Keratinocyte (primary cell): Measurements from ENCODE around the gene ABCC3. TPM values are rescaled to one million over a fixed set of nuclear protein-coding genes. Genes with fewer than 3 reads are reported as not detected.

Experiments used
- DNase-seq: peaks from one replicate; pipeline ENCODE4 v3.0.0-alpha.2; 2011; ENCODE audit warnings: low read depth, missing footprints, low spot score
- FAIRE-seq: peaks from 2 replicates; lab custom pipeline; 2011; peaks lifted over from hg19 to GRCh38; lab: Jason Lieb, UNC
- H2AFZ ChIP-seq: 2 replicates; pipeline ENCODE4 v1.6.0; 2012; ENCODE audit warnings: low read length, control low read depth, inconsistent platforms; ENCODE audit not compliant: control insufficient read depth
- H3K27ac ChIP-seq: 2 replicates; pipeline ENCODE4 v1.5.1; 2011; ENCODE audit warnings: low read length; ENCODE audit not compliant: control insufficient read depth, insufficient read depth
- H3K27me3 ChIP-seq: 3 replicates; pipeline ENCODE4 v1.6.0; 2011; ENCODE audit warnings: low read length; ENCODE audit not compliant: control insufficient read depth, insufficient read depth; ENCODE audit errors: extremely low read depth
- H3K36me3 ChIP-seq, 2 experiments: 2 replicates in 1 of 2; 3 replicates in 1 of 2; pipeline ENCODE4 v1.5.1; 2011; ENCODE audit warnings: low read length in 2 of 2, mild to moderate bottlenecking in 1 of 2; ENCODE audit not compliant: control insufficient read depth in 2 of 2, insufficient read depth in 2 of 2; ENCODE audit errors: extremely low read depth in 1 of 2
- H3K4me1 ChIP-seq: 3 replicates; pipeline ENCODE4 v1.5.1; 2011; ENCODE audit warnings: low read length; ENCODE audit not compliant: control insufficient read depth, insufficient read depth; ENCODE audit errors: extremely low read depth
- H3K4me2 ChIP-seq: 3 replicates; pipeline ENCODE4 v1.6.0; 2011; ENCODE audit warnings: low read depth, low read length; ENCODE audit not compliant: control insufficient read depth, insufficient read depth; ENCODE audit errors: extremely low read depth
- H3K4me3 ChIP-seq, 3 experiments: fragments of 200-600 bp in 1 of 3; sonication (generic) in 1 of 3; 2 replicates in 2 of 3; 3 replicates in 1 of 3; pipeline ENCODE4 v1.5.1; 2011 to 2016; ENCODE audit warnings: low read length in 3 of 3, mild to moderate bottlenecking in 3 of 3, control low read depth in 2 of 3, inconsistent platforms in 1 of 3, low read depth in 1 of 3, mixed read lengths in 1 of 3, mixed run types in 1 of 3, moderate library complexity in 1 of 3; ENCODE audit not compliant: control insufficient read depth in 2 of 3, insufficient read depth in 2 of 3; ENCODE audit errors: extremely low read depth in 1 of 3
- H3K79me2 ChIP-seq: 2 replicates; pipeline ENCODE4 v1.6.0; 2012; ENCODE audit warnings: low read length; ENCODE audit not compliant: control insufficient read depth, insufficient read depth
- H3K9ac ChIP-seq: 3 replicates; pipeline ENCODE4 v1.6.0; 2011; ENCODE audit warnings: low read length; ENCODE audit not compliant: control insufficient read depth, insufficient read depth; ENCODE audit errors: extremely low read depth
- H3K9me1 ChIP-seq: 3 replicates; pipeline ENCODE4 v1.6.0; 2011; ENCODE audit warnings: low read length; ENCODE audit not compliant: control insufficient read depth, insufficient read depth; ENCODE audit errors: extremely low read depth
- H3K9me3 ChIP-seq: 2 replicates; pipeline ENCODE4 v1.5.1; 2012; ENCODE audit warnings: low read depth, low read length; ENCODE audit not compliant: control insufficient read depth
- H4K20me1 ChIP-seq: 3 replicates; pipeline ENCODE4 v1.6.0; 2011; ENCODE audit warnings: low read length; ENCODE audit not compliant: control insufficient read depth, insufficient read depth; ENCODE audit errors: extremely low read depth
- EZH2 ChIP-seq: IDR thresholded peaks from one replicate; pipeline ENCODE4 v1.6.1; 2012; ENCODE audit warnings: inconsistent platforms, mild to moderate bottlenecking, low read length, moderate library complexity
- dilution Hi-C: fragments of 300-500 bp; cut with MboI; formaldehyde crosslinking; loops from one replicate; pipeline ENCODE4 v1.7.0; 2020; ENCODE audit warnings: low sequenced_read_pairs; ENCODE audit not compliant: extremely low pct_ligation_motif_present
- polyA plus RNA-seq, 5 experiments: library from polyadenylated mRNA; depleted of rRNA in 3 of 5; stranded (reverse) in 3 of 5; stranded (forward) in 1 of 5; unstranded in 1 of 5; fragments of >200 nt; gene quantifications; 1 replicate in 1 of 5; 2 replicates in 3 of 5; 3 replicates in 1 of 5; pipeline versions ENCODE4 v1.2.1 to v1.2.3, GENCODE V29; 2011 to 2012; ENCODE audit warnings: missing spikeins in 2 of 5, low read depth in 1 of 5, low replicate concordance in 1 of 5
- TF ChIP-seq, protein P1 (sequence below), 3 experiments: IDR thresholded peaks in 1 of 3; conservative IDR thresholded peaks in 1 of 3; optimal IDR thresholded peaks in 1 of 3; 2 replicates in 2 of 3; 3 replicates in 1 of 3; pipeline versions ENCODE3 to v1.5.1; 2011; ENCODE audit warnings: low read length in 3 of 3, mild to moderate bottlenecking in 3 of 3, moderate library complexity in 2 of 3, control low read depth in 1 of 3, inconsistent platforms in 1 of 3; ENCODE audit not compliant: insufficient read depth in 2 of 3; ENCODE audit errors: extremely low read depth in 1 of 3

ABCC3 gene
- polyA plus RNA-seq, 1 donor (not counting 4 experiments of a cell fraction or from before 2014, with no cell fraction given), result 41.7 TPM

DNA sequence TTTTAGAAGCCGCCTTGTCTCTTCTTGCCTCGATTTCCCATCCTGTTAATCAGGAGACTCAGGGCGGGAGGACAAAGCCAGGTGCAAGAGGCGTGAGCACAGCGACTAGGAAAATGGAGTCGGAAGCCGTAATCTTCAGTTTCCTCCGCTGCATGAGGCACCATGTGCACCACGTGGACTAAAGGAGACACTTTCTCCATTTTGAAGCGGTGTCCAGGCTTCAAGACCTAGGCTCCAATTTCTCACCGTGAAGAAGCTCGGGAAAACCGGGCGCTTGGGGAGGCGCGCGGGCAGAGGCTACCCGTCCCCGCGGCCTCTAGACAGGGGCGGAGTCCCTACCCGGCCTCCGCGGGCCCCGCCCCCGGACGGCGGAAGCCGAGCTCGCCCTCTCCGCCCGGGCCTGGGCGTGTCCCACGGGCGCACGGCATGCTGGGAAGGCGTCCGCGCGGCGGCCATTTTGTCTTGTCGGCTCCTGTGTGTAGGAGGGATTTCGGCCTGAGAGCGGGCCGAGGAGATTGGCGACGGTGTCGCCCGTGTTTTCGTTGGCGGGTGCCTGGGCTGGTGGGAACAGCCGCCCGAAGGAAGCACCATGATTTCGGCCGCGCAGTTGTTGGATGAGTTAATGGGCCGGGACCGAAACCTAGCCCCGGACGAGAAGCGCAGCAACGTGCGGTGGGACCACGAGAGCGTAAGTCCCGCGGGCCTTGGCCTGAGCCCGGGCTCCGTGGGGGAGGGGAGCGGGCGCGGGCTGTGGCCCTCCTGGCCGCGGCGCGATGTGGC, 84.7 kb downstream of the ABCC3 start, which contains the start of gene LUC7L3:
Gene LUC7L3, plus strand, starts transcription at position 460 of the 780 bp plus-strand sequence. Its CDS starts 130 bp downstream, at position 590.
- H2AFZ ChIP-seq, result peak within 1 kb of the TSS; percentile 80
- H3K4me2 ChIP-seq, result peak within 1 kb of the TSS; percentile 79
- H3K36me3 ChIP-seq, result no peaks in the 10 kb centered on the region
- peaks cover 25% of the 10 kb centered on the region for H4K20me1 ChIP-seq
- H3K4me1 ChIP-seq, result peaks cover 20% of the 10 kb centered on the region
- FAIRE-seq (no peak), DNase-seq (peak; percentile 66)
- no peaks in the 10 kb centered on the region for H3K27me3 ChIP-seq
- no peaks in the 10 kb centered on the region for H3K9me1 ChIP-seq
- peak within 1 kb of the TSS; percentile 82 to 97 (median 97) for H3K4me3 ChIP-seq
- peak within 1 kb of the TSS; percentile 99 for H3K9ac ChIP-seq
- dilution Hi-C loops, result no loop called here
- H3K27ac ChIP-seq, result peak within 1 kb of the TSS; percentile 97
- TF ChIP-seq EZH2, result no peak
- TF ChIP-seq, protein P1, sequence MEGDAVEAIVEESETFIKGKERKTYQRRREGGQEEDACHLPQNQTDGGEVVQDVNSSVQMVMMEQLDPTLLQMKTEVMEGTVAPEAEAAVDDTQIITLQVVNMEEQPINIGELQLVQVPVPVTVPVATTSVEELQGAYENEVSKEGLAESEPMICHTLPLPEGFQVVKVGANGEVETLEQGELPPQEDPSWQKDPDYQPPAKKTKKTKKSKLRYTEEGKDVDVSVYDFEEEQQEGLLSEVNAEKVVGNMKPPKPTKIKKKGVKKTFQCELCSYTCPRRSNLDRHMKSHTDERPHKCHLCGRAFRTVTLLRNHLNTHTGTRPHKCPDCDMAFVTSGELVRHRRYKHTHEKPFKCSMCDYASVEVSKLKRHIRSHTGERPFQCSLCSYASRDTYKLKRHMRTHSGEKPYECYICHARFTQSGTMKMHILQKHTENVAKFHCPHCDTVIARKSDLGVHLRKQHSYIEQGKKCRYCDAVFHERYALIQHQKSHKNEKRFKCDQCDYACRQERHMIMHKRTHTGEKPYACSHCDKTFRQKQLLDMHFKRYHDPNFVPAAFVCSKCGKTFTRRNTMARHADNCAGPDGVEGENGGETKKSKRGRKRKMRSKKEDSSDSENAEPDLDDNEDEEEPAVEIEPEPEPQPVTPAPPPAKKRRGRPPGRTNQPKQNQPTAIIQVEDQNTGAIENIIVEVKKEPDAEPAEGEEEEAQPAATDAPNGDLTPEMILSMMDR (optimal IDR thresholded peaks at IDR 0.05 in 1 of 3, IDR thresholded peaks at IDR 0.05 in 1 of 3, conservative IDR thresholded peaks at IDR 0.05 in 1 of 3; ENCODE audit: extremely low read depth in 1 of 3, insufficient read depth in 2 of 3, low read length in 3 of 3), result no peak
- no peaks in the 10 kb centered on the region for H3K9me3 ChIP-seq
- H3K79me2 ChIP-seq, result peaks cover 50% of the 10 kb centered on the region

DNA sequence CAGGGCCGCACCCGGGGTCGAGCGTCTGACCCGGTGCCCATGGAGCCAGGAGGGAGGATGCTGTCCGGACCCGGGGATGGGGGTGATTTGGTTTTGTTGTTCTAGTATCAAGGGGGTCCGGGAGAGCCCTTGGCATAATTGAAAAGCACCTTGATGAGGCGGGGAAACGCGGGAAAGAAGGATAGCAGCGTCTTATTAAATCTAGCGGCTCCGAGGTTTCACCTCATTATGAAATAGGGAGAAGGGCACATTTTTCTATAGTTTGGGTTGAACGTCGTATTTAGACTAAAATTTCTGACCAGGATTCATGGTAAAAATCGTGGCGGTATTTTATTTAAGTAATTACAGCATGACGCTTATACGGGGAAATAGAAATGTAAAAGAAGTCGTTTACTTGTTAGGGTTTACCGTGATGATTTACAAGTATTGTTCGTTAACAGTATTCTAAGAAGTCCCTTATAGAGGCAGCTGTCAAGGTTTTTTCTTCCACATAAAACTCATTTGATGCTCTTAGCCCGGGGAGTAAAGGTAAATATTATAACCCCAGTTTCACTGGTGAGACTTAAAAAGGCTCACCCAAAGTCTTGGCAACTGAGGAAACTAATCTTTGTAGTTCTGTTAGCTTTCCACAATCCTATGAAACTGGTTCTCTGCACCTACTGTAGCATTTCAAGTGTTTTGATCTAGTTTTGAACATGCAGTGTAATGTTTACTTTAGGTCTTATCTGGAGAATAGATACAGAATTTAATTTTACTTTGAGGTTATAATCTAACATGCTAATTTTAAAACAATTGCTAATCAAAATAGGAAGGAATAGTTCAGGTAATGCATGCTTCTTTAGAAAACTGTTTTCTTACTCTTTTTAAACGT, 85.5 kb downstream of the ABCC3 start:
- dilution Hi-C loops, result no loop called here
- Histone ChIP-seq H3K79me2 (peaks cover 58% of the 10 kb centered on the region), H4K20me1 (peaks cover 25% of the 10 kb centered on the region), H3K9me1 (no peaks in the 10 kb centered on the region), H3K9me3 (no peaks in the 10 kb centered on the region), H3K27ac (peak overlapping the region; percentile 97), H3K27me3 (no peaks in the 10 kb centered on the region), H2AFZ (no peak overlapping the region), H3K36me3 (no peaks in the 10 kb centered on the region), H3K4me2 (peak overlapping the region; percentile 79), H3K4me3 (peak overlapping the region; percentile 82 to 97 (median 97)), H3K4me1 (peaks cover 20% of the 10 kb centered on the region), H3K9ac (peak overlapping the region; percentile 99)
- TF ChIP-seq, protein P1 (optimal IDR thresholded peaks at IDR 0.05 in 1 of 3, IDR thresholded peaks at IDR 0.05 in 1 of 3, conservative IDR thresholded peaks at IDR 0.05 in 1 of 3; ENCODE audit: extremely low read depth in 1 of 3, insufficient read depth in 2 of 3, low read length in 3 of 3), result no peak
- no peak for TF ChIP-seq EZH2
- DNase-seq (no peak), FAIRE-seq (no peak)
